Prostate gland (tissue), 2 donors: ENCODE measurements around the gene GTF2F1. TPM values are rescaled to one million over a fixed set of nuclear protein-coding genes. Genes with fewer than 3 reads are reported as not detected.
"Not testable (repeated sequence)": the region's sequence is repeated elsewhere in the genome, so short reads cannot be mapped to it uniquely, and the experiment has no call there.

ENCODE experiments used
- DNase-seq: peaks from one replicate; pipeline ENCODE4 v3.0.0-alpha.2; 2019; ENCODE audit warnings: low spot score
- H3K27ac ChIP-seq, 2 donors: fragments of 200-600 bp; sonication (generic); 2 replicates each; pipeline ENCODE4 v1.5.1; 2017 to 2019
- H3K27me3 ChIP-seq: fragments of 200-600 bp; sonication (generic); replicated peaks from 2 replicates; pipeline ENCODE4 v1.5.1; 2019; ENCODE audit not compliant: insufficient read depth
- H3K36me3 ChIP-seq, 2 donors: fragments of 200-600 bp; sonication (generic); 1 replicate in 1 of 2; 2 replicates in 1 of 2; pipeline versions ENCODE4 v1.5.1 to v1.8.1; 2017 to 2019
- H3K4me1 ChIP-seq: fragments of 200-600 bp; sonication (generic); replicated peaks from 2 replicates; pipeline ENCODE4 v1.5.1; 2019
- H3K4me3 ChIP-seq, 2 donors: fragments of 200-600 bp; sonication (generic); 2 replicates each; pipeline ENCODE4 v1.5.1; 2017 to 2019
- H3K9me3 ChIP-seq: fragments of 200-600 bp; sonication (generic); 2 replicates; pipeline ENCODE4 v1.5.1; 2017
- CTCF ChIP-seq, 4 experiments: fragments of 200-600 bp in 2 of 4; fragments of 450-650 bp in 2 of 4; sonication (generic) in 2 of 4; IDR thresholded peaks; 1 replicate in 3 of 4; 2 replicates in 1 of 4; pipeline ENCODE4 v1.5.1; 2016 to 2019; ENCODE audit warnings: antibody characterized with exemption in 4 of 4, mild to moderate bottlenecking in 2 of 4, moderate library complexity in 2 of 4
- POLR2A ChIP-seq: fragments of 450-650 bp; IDR thresholded peaks from one replicate; pipeline ENCODE4 v1.6.1; 2016; ENCODE audit warnings: antibody characterized with exemption, mild to moderate bottlenecking
- POLR2AphosphoS5 ChIP-seq: sonication (generic); formaldehyde crosslinking; IDR thresholded peaks from one replicate; pipeline ENCODE4 v1.6.1; 2017; ENCODE audit warnings: antibody characterized with exemption
- WGBS: methylation state at CpG from one replicate; pipeline ENCODE4 v1.1.5; 2018; 5-methylcytosine and 5-hydroxymethylcytosine counted together
- intact Hi-C: fragments of 100-400 bp; cut with DNase I; formaldehyde crosslinking; loops from one replicate; pipeline ENCODE4 v1.14.2; 2022
- total RNA-seq, 2 donors: library from RNA; depleted of rRNA; stranded (reverse); fragments of >200 nt; gene quantifications; one replicate each; pipeline ENCODE4 v1.1.0, GENCODE V29; 2016

Gene GTF2F1
- total RNA-seq, 2 donors from 2014 or later, result 70.7 to 82.7 TPM

GRCh38 chr19:6352381-6353165 lies 40.4 kb downstream of the GTF2F1 start:
- Histone ChIP-seq H3K27ac (peak overlapping the region; percentile 48 to 86), H3K27me3 (no peaks in the 10 kb centered on the region), H3K4me1 (no peaks in the 10 kb centered on the region), H3K4me3 (no peak overlapping the region), H3K9me3 (no peaks in the 10 kb centered on the region), H3K36me3 (no peaks in the 10 kb centered on the region)
- TF ChIP-seq POLR2AphosphoS5 (peak; percentile 91), POLR2A (no peak), CTCF (IDR thresholded peaks at IDR 0.05) (no peak)
- intact Hi-C loops, result no loop called here
- WGBS, result 69% methylated on average over 2 of the region's 2 CpGs
- peak; percentile 74 for DNase-seq

GRCh38 chr19:6350688-6351087 lies 42.3 kb downstream of the GTF2F1 start:
- Histone ChIP-seq H3K27ac (peak overlapping the region; percentile 74 to 86), H3K36me3 (no peaks in the 10 kb centered on the region), H3K4me1 (no peaks in the 10 kb centered on the region), H3K9me3 (no peaks in the 10 kb centered on the region), H3K27me3 (no peaks in the 10 kb centered on the region), H3K4me3 (no peak overlapping the region)
- TF ChIP-seq POLR2A (no peak), POLR2AphosphoS5 (peak; percentile 89)
- intact Hi-C loops, result no loop called here
- DNase-seq, result peak; percentile 70
- 53% methylated on average over 2 of the region's 2 CpGs for WGBS

- H3K27me3 ChIP-seq, H3K9me3 ChIP-seq, H3K4me1 ChIP-seq, intact Hi-C loops, DNase-seq, H3K36me3 ChIP-seq, H3K4me3 ChIP-seq: not testable (repeated sequence)
- 88% methylated on average over 2 of the region's 2 CpGs for WGBS
- H3K27ac ChIP-seq, result peak overlapping the region in 1 of 2 donors; percentile 86
These were observed 43.7 kb downstream of the GTF2F1 start for GRCh38 chr19:6349271-6349670.

- no peak overlapping the region for H3K4me3 ChIP-seq
- intact Hi-C loops, result no loop called here
- 89% methylated on average over 1 of the region's 1 CpG for WGBS
- H3K4me1 ChIP-seq, result no peaks in the 10 kb centered on the region
- no peaks in the 10 kb centered on the region for H3K36me3 ChIP-seq
- H3K27ac ChIP-seq, result no peak overlapping the region
- H3K9me3 ChIP-seq, result no peaks in the 10 kb centered on the region
- no peak for DNase-seq
- no peaks in the 10 kb centered on the region for H3K27me3 ChIP-seq
- TF ChIP-seq POLR2AphosphoS5, result no peak
- no peak for TF ChIP-seq CTCF (IDR thresholded peaks at IDR 0.05)
- no peak for TF ChIP-seq POLR2A
These were observed 49.5 kb downstream of the GTF2F1 start for GRCh38 chr19:6343462-6343861.

GRCh38 chr19:6340493-6341201 lies 52.3 kb downstream of the GTF2F1 start:
- H3K9me3 ChIP-seq, result no peaks in the 10 kb centered on the region
- intact Hi-C loops, result no loop called here
- no peak overlapping the region for H3K4me3 ChIP-seq
- H3K4me1 ChIP-seq, result no peaks in the 10 kb centered on the region
- no peaks in the 10 kb centered on the region for H3K27me3 ChIP-seq
- no peak overlapping the region for H3K27ac ChIP-seq
- no peak for TF ChIP-seq POLR2A
- TF ChIP-seq CTCF (IDR thresholded peaks at IDR 0.05), result no peak
- TF ChIP-seq POLR2AphosphoS5, result no peak
- no peaks in the 10 kb centered on the region for H3K36me3 ChIP-seq
- WGBS, result 66% methylated on average over 14 of the region's 14 CpGs
- DNase-seq, result no peak
